COR-L47 (cell line): ENCODE measurements around the gene CISH.
A peak's percentile ranks its signal among the peaks of the same experiment; 100 is the strongest.

ENCODE experiments used
- DNase-seq: peaks from one replicate; lab custom pipeline; 2025; lab: John Stamatoyannopoulos, UW

The CISH gene

DNA sequence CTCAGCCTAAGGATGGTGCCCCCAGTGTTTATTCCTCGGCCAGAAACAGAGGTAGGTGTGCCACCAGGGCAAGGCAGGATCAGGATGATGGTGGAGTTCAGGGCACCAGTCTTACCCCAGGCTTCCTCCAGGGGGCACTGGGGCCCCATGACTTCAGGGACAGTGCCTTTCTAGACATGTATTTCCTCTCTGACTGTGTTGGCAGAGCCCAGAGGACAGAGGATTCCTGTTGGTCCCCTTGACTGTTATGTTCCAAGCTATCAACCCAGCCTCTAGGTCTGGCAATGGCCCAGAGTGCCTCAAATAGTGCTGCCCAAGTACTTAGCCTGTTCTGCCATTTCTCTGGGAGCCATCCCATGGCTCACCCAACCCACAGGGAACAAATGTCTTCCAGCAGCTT, 39.4 kb downstream of the CISH start:
- no peak for DNase-seq

DNA sequence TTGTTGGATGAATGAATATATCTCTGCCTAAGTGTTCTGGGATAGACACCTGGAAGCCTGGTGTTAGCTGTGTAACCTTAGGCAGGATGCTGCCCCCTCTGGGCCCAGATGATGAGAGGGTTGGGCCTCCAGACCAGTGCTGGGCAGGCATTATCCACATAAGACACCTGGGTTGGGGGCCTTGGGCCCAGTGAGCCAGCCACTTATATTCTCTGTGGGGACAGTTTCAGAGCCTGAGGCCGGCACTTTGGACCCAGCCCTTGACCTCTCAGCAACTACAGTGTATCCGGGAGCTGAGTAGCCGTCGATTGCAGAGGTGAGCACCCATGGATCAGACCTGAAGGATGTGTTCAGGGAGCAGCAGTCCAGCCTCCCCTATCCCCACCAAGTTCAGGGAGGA, 40.1 kb downstream of the CISH start:
- no peak for DNase-seq

- no peak for DNase-seq
Measured at GRCh38 chr3:50570508-50571279, 40.9 kb downstream of the CISH start.

DNA sequence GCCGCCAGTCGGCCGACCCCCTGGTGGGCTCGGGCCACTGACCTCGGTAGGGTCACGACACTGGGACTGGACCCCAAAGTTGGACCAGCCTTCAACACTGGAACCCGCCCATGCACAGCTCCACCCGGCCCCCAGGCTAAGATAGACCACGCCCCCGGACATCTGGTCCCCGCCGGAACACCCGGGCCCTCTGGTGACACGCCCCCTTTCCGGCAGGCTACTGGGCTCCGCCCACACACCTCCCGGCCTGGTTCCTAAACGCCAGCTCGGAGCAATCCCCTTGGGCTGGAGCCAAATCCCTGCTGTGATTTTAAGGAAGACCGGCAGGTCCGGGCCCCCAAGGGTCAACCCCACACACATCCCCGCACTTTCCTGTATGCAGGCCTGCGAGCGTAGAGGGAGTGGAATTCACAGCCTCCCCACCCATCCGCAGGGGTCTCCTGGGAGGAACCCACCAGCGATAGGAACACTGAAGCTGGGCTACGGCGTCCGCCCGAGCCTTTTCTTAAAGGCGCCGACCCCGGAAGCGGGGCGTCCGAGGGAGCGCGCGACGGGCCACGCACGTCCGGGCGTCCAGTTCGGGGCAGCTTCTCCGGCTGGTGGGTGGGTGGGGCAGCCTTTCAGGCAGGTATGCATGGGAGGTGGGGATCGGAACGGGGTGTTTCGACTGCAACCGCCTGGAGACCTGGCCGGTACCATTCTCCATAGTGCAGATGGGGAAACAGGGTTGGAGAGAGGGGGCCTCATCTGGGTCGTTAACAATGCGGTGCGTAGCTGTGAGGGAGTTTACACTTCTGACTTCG, 42.4 kb downstream of the CISH start, which contains the start of gene HEMK1:
Gene HEMK1 (plus strand): TSS at position 576 of the 803 bp plus-strand sequence. CDS start 1,583 bp downstream, outside the sequence.
- peak; percentile 80 for DNase-seq

GRCh38 chr3:50567386-50568167, 44.0 kb downstream of the CISH start, which contains the start of gene C3orf18:
Gene C3orf18, minus strand, starts transcription at chr3:50567747. Its CDS starts 2,048 bp downstream, at chr3:50565699.
- peak; percentile 27 for DNase-seq

GRCh38 chr3:50567011-50567385, 44.6 kb downstream of the CISH start:
- DNase-seq = no peak

DNA sequence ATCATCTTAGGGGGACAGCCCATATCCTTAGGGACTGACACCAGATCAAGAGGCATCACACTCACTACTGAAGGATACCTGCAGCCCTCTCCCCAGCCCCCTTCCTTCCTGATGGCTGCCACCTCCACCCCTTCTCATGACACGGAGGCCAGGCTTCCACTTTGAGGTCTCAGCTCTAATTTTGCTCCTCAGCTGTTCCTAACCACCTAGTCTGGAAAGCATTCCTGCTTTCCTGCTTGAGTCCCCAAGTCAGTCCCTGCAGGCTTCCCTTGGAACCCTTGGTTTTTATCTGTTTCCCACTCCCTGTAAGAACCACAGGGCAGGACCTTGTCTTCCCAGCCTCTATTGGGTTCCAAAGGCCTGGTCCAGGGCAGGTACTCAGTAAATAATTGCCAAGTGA, 47.3 kb downstream of the CISH start:
- DNase-seq = no peak

DNA sequence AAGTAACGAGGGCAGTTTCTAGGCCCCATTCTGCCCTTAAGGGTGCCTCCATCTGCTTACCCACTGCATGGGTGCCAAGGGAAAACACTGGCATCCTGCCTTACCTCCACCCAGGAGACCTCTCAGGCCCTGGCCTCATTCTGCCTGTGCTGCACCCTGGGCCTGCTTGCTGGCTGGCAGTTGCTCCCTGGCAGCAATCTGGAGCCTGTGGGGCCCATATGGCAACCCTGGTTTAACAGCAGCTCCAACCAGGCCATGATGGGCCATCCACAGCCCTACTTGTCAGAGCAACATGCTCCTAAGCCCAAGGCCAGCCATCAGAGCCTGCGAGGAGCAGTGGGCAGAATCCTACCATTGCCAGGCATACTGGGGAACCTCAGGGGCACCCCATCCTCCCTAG, 47.7 kb downstream of the CISH start:
- no peak for DNase-seq

DNA sequence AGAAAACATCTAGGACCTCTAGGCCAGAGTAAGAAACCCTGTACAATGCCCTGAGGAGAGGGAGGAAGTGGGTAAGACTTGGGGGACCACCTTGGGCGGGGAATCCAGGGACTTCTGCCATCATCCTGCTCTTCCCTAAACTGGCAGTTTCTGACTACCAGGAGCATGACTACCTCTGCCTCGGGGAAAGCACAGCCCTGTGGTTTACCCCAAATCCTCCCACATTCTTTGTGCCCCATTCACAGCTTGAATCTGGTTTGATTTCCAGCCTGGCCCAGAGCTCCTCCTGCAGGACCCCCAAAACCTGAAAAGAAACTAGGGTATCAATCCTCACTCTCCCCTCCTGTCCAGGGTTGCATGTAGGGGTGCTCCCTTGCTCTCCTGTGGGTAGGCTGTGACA, 48.7 kb downstream of the CISH start:
- DNase-seq = no peak

DNA sequence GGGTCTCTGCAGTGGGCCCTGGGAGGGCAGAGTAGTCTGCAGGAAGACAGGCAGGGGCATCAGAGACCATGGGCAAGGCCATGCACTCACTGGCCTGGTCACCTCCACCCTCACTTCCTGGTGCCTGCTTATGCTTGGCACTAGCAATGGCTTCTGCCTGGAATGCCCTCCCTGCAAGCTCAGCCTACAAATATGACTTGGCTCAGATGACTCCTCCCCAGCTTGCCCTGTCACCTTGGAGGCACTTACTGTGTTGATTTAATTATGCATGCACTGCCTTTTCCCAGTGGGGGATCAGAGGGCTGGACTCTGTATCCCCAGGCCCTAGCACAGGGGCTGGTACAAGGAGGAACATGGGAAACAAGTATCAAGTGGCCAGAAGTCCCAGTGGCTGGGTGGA, 51.9 kb downstream of the CISH start:
- no peak for DNase-seq

GRCh38 chr3:50557915-50558314, 53.7 kb downstream of the CISH start:
- DNase-seq = no peak

DNA sequence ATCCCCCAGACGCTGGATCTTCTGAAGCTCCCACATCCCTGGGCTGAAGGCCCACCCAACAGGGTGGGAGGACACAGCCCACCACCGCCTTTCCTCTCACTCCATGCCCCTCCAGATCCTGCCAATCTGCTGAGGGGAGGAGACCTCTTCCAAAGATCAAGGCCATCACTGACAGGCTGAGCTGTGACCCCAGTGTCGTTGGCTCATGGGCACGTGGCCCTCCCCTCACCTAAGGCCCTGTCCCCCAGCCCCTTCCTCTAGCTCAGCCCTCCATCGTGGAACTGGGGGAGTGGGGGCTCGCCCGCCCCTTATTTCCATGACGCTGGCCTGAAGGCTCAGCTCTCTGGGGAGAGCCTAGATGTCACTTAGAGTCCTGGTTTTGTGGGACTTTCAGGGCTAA, 54.5 kb downstream of the CISH start:
- DNase-seq = no peak
